H1 (cell line): ENCODE data around the gene SORBS1. TPM values are rescaled to one million over a fixed set of nuclear protein-coding genes. Genes with fewer than 3 reads are reported as not detected.

ENCODE experiments used
- CTCF ChIA-PET: fragments of 300-600 bp; sonication (Branson Sonifier 250); formaldehyde crosslinking; loops from one replicate; lab custom pipeline; 2021; ENCODE audit not compliant: partially characterized antibody; lab: Charles Lee
- POLR2A ChIA-PET: fragments of 300-600 bp; sonication (Branson Sonifier 250); formaldehyde crosslinking; loops from one replicate; lab custom pipeline; 2021; ENCODE audit warnings: inconsistent platforms; ENCODE audit not compliant: partially characterized antibody; lab: Charles Lee
- DNase-seq, 2 experiments: peaks; one replicate each; pipeline versions ENCODE4 v3.0.0 to v3.0.0-alpha.2; 2010 to 2022; ENCODE audit warnings: low spot score in 2 of 2, low read depth in 1 of 2, mixed read lengths in 1 of 2
- FAIRE-seq: peaks from 2 replicates; lab custom pipeline; 2011; peaks lifted over from hg19 to GRCh38; lab: Jason Lieb, UNC
- H2AFZ ChIP-seq: 2 replicates; pipeline ENCODE4 v1.8.1; 2012; ENCODE audit warnings: low read length, inconsistent platforms
- H2AK5ac ChIP-seq: 2 replicates; pipeline ENCODE4 v1.6.1; 2013; ENCODE audit warnings: low read depth, low read length
- H2BK120ac ChIP-seq: replicated peaks from 2 replicates; pipeline ENCODE3; 2013; ENCODE audit warnings: low read depth, low read length, inconsistent platforms
- H2BK12ac ChIP-seq: 2 replicates; pipeline ENCODE4 v1.6.1; 2013; ENCODE audit warnings: low read depth, low read length
- H2BK15ac ChIP-seq: 2 replicates; pipeline ENCODE4 v1.6.1; 2013; ENCODE audit warnings: low read length
- H2BK20ac ChIP-seq: 2 replicates; pipeline ENCODE4 v1.6.1; 2013; ENCODE audit warnings: low read length
- H2BK5ac ChIP-seq: 2 replicates; pipeline ENCODE4 v1.6.1; 2013; ENCODE audit warnings: low read depth, low read length
- H3K14ac ChIP-seq: 2 replicates; pipeline ENCODE4 v1.6.1; 2013; ENCODE audit warnings: inconsistent platforms; ENCODE audit not compliant: insufficient read length
- H3K18ac ChIP-seq: 2 replicates; pipeline ENCODE4 v1.6.1; 2013; ENCODE audit warnings: low read length; ENCODE audit errors: extremely low read depth
- H3K23ac ChIP-seq: 2 replicates; pipeline ENCODE4 v1.6.1; 2013; ENCODE audit warnings: inconsistent platforms; ENCODE audit not compliant: insufficient read length
- H3K23me2 ChIP-seq: 2 replicates; pipeline ENCODE4 v1.6.1; 2013; ENCODE audit warnings: low read depth, low read length
- H3K27ac ChIP-seq: 2 replicates; pipeline ENCODE4 v1.6.1; 2011; ENCODE audit warnings: low read depth, low read length, inconsistent platforms
- H3K27me3 ChIP-seq, 4 experiments: replicated peaks in 1 of 4; 1 replicate in 1 of 4; 2 replicates in 3 of 4; pipeline versions ENCODE4 v1.6.1 to v1.8.1; 2011 to 2013; ENCODE audit warnings: low read length in 3 of 4, mild to moderate bottlenecking in 3 of 4, inconsistent platforms in 2 of 4, mixed read lengths in 2 of 4, moderate library complexity in 1 of 4; ENCODE audit not compliant: control insufficient read depth in 3 of 4, insufficient read depth in 3 of 4; ENCODE audit errors: extremely low read depth in 1 of 4
- H3K36me3 ChIP-seq, 4 experiments: 2 replicates each; pipeline versions ENCODE4 v1.6.1 to v1.8.1; 2011 to 2013; ENCODE audit warnings: mild to moderate bottlenecking in 4 of 4, low read length in 3 of 4, moderate library complexity in 2 of 4, control low read depth in 1 of 4, inconsistent platforms in 1 of 4; ENCODE audit not compliant: insufficient read depth in 4 of 4, control insufficient read depth in 2 of 4
- H3K4ac ChIP-seq: replicated peaks from 2 replicates; pipeline ENCODE3; 2013; ENCODE audit warnings: low read length, low read depth, mixed read lengths, inconsistent platforms; ENCODE audit not compliant: insufficient read length
- H3K4me1 ChIP-seq, 4 experiments: replicated peaks in 1 of 4; 1 replicate in 1 of 4; 2 replicates in 3 of 4; pipeline versions ENCODE4 v1.6.1 to v1.8.1; 2011 to 2013; ENCODE audit warnings: low read length in 3 of 4, inconsistent platforms in 2 of 4, mixed read lengths in 1 of 4; ENCODE audit not compliant: insufficient read depth in 4 of 4, control insufficient read depth in 3 of 4
- H3K4me2 ChIP-seq, 2 experiments: 2 replicates each; pipeline versions ENCODE4 v1.6.1 to v1.8.1; 2011 to 2013; ENCODE audit warnings: low read depth in 2 of 2, low read length in 2 of 2, control low read depth in 1 of 2, inconsistent platforms in 1 of 2, mild to moderate bottlenecking in 1 of 2; ENCODE audit not compliant: insufficient read depth in 1 of 2
- H3K4me3 ChIP-seq, 4 experiments: fragments of 200-600, 300-600 bp in 1 of 4; sonication (generic), shearing (Covaris generic), sonication (Bioruptor Twin) in 1 of 4; 2 replicates each; pipeline versions ENCODE4 v1.5.1 to v1.8.1; 2011 to 2016; ENCODE audit warnings: low read length in 4 of 4, low read depth in 3 of 4, control low read depth in 2 of 4, inconsistent platforms in 2 of 4, mild to moderate bottlenecking in 2 of 4, mixed read lengths in 1 of 4, moderate library complexity in 1 of 4; ENCODE audit not compliant: insufficient read depth in 2 of 4; ENCODE audit errors: extremely low read depth in 1 of 4
- H3K56ac ChIP-seq: replicated peaks from 2 replicates; pipeline ENCODE3; 2013; ENCODE audit warnings: low read depth, mild to moderate bottlenecking, mixed read lengths, low read length, inconsistent platforms; ENCODE audit not compliant: insufficient read length
- H3K79me1 ChIP-seq: 2 replicates; pipeline ENCODE4 v1.6.1; 2013; ENCODE audit warnings: low read depth, low read length, control low read depth
- H3K79me2 ChIP-seq, 2 experiments: 2 replicates each; pipeline versions ENCODE4 v1.6.1 to v1.8.1; 2012 to 2013; ENCODE audit warnings: low read length in 2 of 2, mild to moderate bottlenecking in 2 of 2, inconsistent platforms in 1 of 2; ENCODE audit not compliant: insufficient read depth in 2 of 2, control insufficient read depth in 1 of 2
- H3K9ac ChIP-seq, 4 experiments: replicated peaks in 1 of 4; 1 replicate in 1 of 4; 2 replicates in 3 of 4; pipeline versions ENCODE4 v1.6.1 to v1.8.1; 2011 to 2013; ENCODE audit warnings: low read depth in 3 of 4, low read length in 3 of 4, control low read depth in 2 of 4, mild to moderate bottlenecking in 2 of 4, moderate library complexity in 2 of 4, inconsistent platforms in 1 of 4; ENCODE audit errors: extremely low read depth in 1 of 4
- H3K9me3 ChIP-seq, 2 experiments: 2 replicates each; pipeline versions ENCODE4 v1.6.1 to v1.8.1; 2012 to 2013; ENCODE audit warnings: mild to moderate bottlenecking in 2 of 2, moderate library complexity in 2 of 2, control low read depth in 1 of 2, inconsistent platforms in 1 of 2, low read depth in 1 of 2, low read length in 1 of 2, mixed read lengths in 1 of 2; ENCODE audit not compliant: insufficient read depth in 2 of 2
- H4K20me1 ChIP-seq, 2 experiments: replicated peaks in 1 of 2; 2 replicates each; pipeline versions ENCODE3 to v1.8.1; 2011 to 2013; ENCODE audit warnings: inconsistent platforms in 2 of 2, low read length in 2 of 2, mild to moderate bottlenecking in 1 of 2; ENCODE audit not compliant: insufficient read depth in 2 of 2, control insufficient read depth in 1 of 2
- H4K5ac ChIP-seq: 2 replicates; pipeline ENCODE4 v1.6.1; 2013; ENCODE audit warnings: low read length, low read depth, mixed read lengths, inconsistent platforms; ENCODE audit not compliant: insufficient read length
- H4K8ac ChIP-seq: 2 replicates; pipeline ENCODE4 v1.8.0; 2013; ENCODE audit warnings: mild to moderate bottlenecking, moderate library complexity, low read length, inconsistent platforms; ENCODE audit not compliant: insufficient read depth; ENCODE audit errors: extremely low read depth
- H4K91ac ChIP-seq: replicated peaks from 2 replicates; pipeline ENCODE3; 2013; ENCODE audit warnings: low read length, mixed read lengths, inconsistent platforms; ENCODE audit not compliant: insufficient read length
- EGR1 ChIP-seq: IDR thresholded peaks from 2 replicates; pipeline ENCODE4 v1.6.1; 2011; ENCODE audit warnings: low read depth, low read length, borderline replicate concordance
- HDAC2 ChIP-seq, 2 experiments: fragments of 300-600 bp in 1 of 2; sonication (generic) in 1 of 2; IDR thresholded peaks; 2 replicates each; pipeline ENCODE4 v1.6.1; 2011 to 2012; ENCODE audit warnings: low read depth in 2 of 2, low read length in 2 of 2, mild to moderate bottlenecking in 2 of 2, moderate library complexity in 2 of 2, borderline replicate concordance in 1 of 2, inconsistent platforms in 1 of 2
- NANOG ChIP-seq: IDR thresholded peaks from 2 replicates; pipeline ENCODE4 v1.6.1; 2011; ENCODE audit warnings: low read length, low read depth, mild to moderate bottlenecking, inconsistent platforms; ENCODE audit not compliant: insufficient read depth, poor library complexity, severe bottlenecking
- POU5F1 ChIP-seq: IDR thresholded peaks from 2 replicates; pipeline ENCODE4 v1.6.1; 2011; ENCODE audit warnings: low read depth, mild to moderate bottlenecking, low read length, moderate library complexity
- SIRT6 ChIP-seq: IDR thresholded peaks from one replicate; pipeline ENCODE4 v1.7.1; 2012; ENCODE audit warnings: low read length, inconsistent platforms
- SP2 ChIP-seq: IDR thresholded peaks from 2 replicates; pipeline ENCODE4 v1.6.1; 2012; ENCODE audit warnings: mild to moderate bottlenecking, low read length, inconsistent platforms
- TAF1 ChIP-seq: IDR thresholded peaks from 2 replicates; pipeline ENCODE4 v1.6.1; 2011; ENCODE audit warnings: mild to moderate bottlenecking, low read depth, low read length
- WGBS, 2 experiments: shearing (Covaris generic) in 1 of 2; methylation state at CpG; one replicate each; pipeline versions ENCODE4 v1.1.6 to v1.1.7; 2013 to 2015; ENCODE audit warnings: low lambda C conversion rate in 2 of 2, mixed read lengths in 2 of 2, inconsistent platforms in 1 of 2, low coverage in 1 of 2, missing lambda C conversion rate in 1 of 2; ENCODE audit not compliant: insufficient replicate concordance in 2 of 2, insufficient coverage in 1 of 2, insufficient read length in 1 of 2; ENCODE audit errors: extremely low coverage in 1 of 2, missing lambda C conversion rate in 1 of 2; 5-methylcytosine and 5-hydroxymethylcytosine counted together
- polyA plus RNA-seq, 7 experiments: library from polyadenylated mRNA; depleted of rRNA in 3 of 7; stranded (reverse) in 5 of 7; unstranded in 2 of 7; fragments of >200 nt in 5 of 7; fragments of 200-250 nt in 2 of 7; gene quantifications; 1 replicate in 5 of 7; 2 replicates in 1 of 7; 4 replicates in 1 of 7; pipeline versions ENCODE4 v1.2.1 to v1.2.3, GENCODE V29; 2011 to 2013; ENCODE audit warnings: missing spikeins in 2 of 7, mixed read lengths in 2 of 7
- total RNA-seq: library from RNA; stranded (reverse); fragmentation: NEBNext Ultra II Directional; extraction: Animal tissue kit (Norgen Biotek cat#: 25700); gene quantifications from 2 replicates; pipeline ENCODE4 v1.2.1, GENCODE V29; 2021

Gene SORBS1
- total and polyA plus RNA-seq, 2 of the 8 experiments (the other 6 are each of a cell fraction or from before 2014, with no cell fraction given), result 16.0 to 35.0 TPM

DNA sequence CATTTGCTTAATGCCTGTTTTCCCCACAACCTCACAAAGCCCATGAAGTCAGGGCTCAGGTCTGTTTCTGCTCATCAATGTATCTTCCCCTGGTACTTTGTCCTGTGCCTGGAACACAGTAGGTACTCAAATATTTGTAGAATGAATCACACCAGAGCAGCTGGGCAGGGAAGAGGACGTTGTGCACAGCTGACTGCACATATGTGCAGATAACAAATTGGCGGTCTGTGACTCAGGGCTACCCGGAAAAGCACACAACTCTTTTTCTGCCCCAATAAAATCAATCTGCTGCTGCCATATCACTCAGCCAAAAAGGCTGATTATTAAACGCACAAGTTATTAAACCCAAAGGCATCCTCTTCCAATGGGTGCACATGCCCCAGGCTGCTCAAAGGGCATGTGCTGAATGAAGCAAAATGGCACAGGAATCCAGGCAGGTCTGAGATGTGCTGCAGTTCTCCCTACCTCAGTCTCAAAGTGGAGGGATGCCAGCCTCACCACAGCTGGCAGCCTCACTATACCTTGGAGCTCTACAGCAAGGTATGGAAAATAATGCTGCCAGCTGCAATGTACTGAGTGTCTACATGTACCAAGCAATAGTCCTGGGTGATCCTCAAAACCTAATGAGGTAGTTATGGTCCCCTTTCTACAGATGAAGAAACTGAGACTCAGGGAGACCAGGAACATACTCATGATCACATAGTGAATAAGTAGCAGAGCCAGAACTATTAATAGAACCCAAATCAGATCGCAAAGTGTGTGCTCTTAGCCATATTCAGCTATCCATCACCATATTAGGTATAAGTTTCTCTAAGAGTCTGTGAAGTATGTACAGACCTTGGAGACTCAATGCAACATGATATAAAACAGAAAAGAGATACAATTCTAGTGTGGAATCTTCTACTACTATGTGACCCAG is 43.4 kb downstream of the SORBS1 start:
- H3K23me2 ChIP-seq, result no peaks in the 10 kb centered on the region
- peaks cover 5 to 13% (median 6%) of the 10 kb centered on the region in 4 experiments; a peak in 6 of 7 replicates for H3K4me1 ChIP-seq
- no peak for TF ChIP-seq SIRT6
- TF ChIP-seq EGR1, result no peak
- no peak for TF ChIP-seq NANOG
- no peak for TF ChIP-seq HDAC2 (IDR thresholded peaks at IDR 0.05; ENCODE audit: borderline replicate concordance in 1 of 2, low read depth in 2 of 2, low read length in 2 of 2)
- no peak for TF ChIP-seq SP2
- no peak for TF ChIP-seq POU5F1
- TF ChIP-seq TAF1, result no peak
- TF ChIP-seq, all 59 proteins: peak for 0
- H3K18ac ChIP-seq, result no peak overlapping the region
- no peak overlapping the region for H3K56ac ChIP-seq
- no peak overlapping the region for H3K4me3 ChIP-seq
- no peak overlapping the region for H2BK15ac ChIP-seq
- no peak overlapping the region for H2AFZ ChIP-seq
- no peak overlapping the region for H4K8ac ChIP-seq
- 83% methylated on average over 5 of the region's 5 CpGs; no CpG with 5 or more reads in 1 of the 2 experiments for WGBS, 2 experiments
- H3K4me2 ChIP-seq, result no peak overlapping the region
- ChIA-PET POLR2A (no interaction called here), CTCF (interaction anchor here (0.6 to 1.7 kb wide), 2 partner anchors 9 to 316 kb away, joined by 3 to 4 read pairs; no protein-coding TSS in a partner anchor)
- H3K36me3 ChIP-seq, result no peaks in the 10 kb centered on the region
- no peak overlapping the region for H2BK20ac ChIP-seq
- H2BK120ac ChIP-seq, result no peak overlapping the region
- DNase-seq (no peak), FAIRE-seq (no peak)
- no peak overlapping the region for H3K27ac ChIP-seq
- H3K9ac ChIP-seq, result no peak overlapping the region
- H4K20me1 ChIP-seq, result peaks cover 0 to 3% of the 10 kb centered on the region in 2 experiments
- H2BK12ac ChIP-seq, result no peak overlapping the region
- no peaks in the 10 kb centered on the region for H3K27me3 ChIP-seq
- H3K79me1 ChIP-seq, result peaks cover 2% of the 10 kb centered on the region; the same call in 1 of the 2 replicates
- H3K14ac ChIP-seq, result no peak overlapping the region
- H3K4ac ChIP-seq, result no peak overlapping the region
- H4K91ac ChIP-seq, result no peak overlapping the region
- no peaks in the 10 kb centered on the region for H3K9me3 ChIP-seq
- H2BK5ac ChIP-seq, result no peak overlapping the region
- no peak overlapping the region for H3K23ac ChIP-seq
- H2AK5ac ChIP-seq, result no peak overlapping the region
- H3K79me2 ChIP-seq, result peaks cover 3 to 76% of the 10 kb centered on the region in 2 experiments; a peak in 3 of 4 replicates
- no peak overlapping the region for H4K5ac ChIP-seq
